Endothelial cell of umbilical vein (primary cell): ENCODE results near the gene AKAP6. TPM values are rescaled to one million over a fixed set of nuclear protein-coding genes. Genes with fewer than 3 reads are reported as not detected.

Experiments
- BruUV-seq: library from RNA; stranded (reverse); fragments of 400-500 nt; replicated peaks from 2 replicates; lab custom pipeline; 2021; lab: Mats Ljungman, UMichigan
- CTCF ChIA-PET: fragments of 300-600, 350-600 bp; sonication (Branson Sonifier 250); formaldehyde crosslinking; loops from one replicate; lab custom pipeline; 2021; ENCODE audit warnings: antibody characterized with exemption, inconsistent platforms; lab: Charles Lee
- POLR2A ChIA-PET: fragments of 300-600, 350-600 bp; sonication (Branson Sonifier 250); formaldehyde crosslinking; loops from one replicate; lab custom pipeline; 2021; ENCODE audit warnings: antibody characterized with exemption, inconsistent platforms; lab: Charles Lee
- DNase-seq: peaks from one replicate; pipeline ENCODE4 v3.0.0-alpha.2; 2011; ENCODE audit warnings: low read depth, low spot score
- FAIRE-seq: peaks from 2 replicates; lab custom pipeline; 2011; peaks lifted over from hg19 to GRCh38; lab: Jason Lieb, UNC
- H2AFZ ChIP-seq: 2 replicates; pipeline ENCODE4 v1.6.0; 2012; ENCODE audit warnings: low read depth, low read length, control low read depth, inconsistent platforms
- H3K27ac ChIP-seq: 2 replicates; pipeline ENCODE4 v1.5.1; 2011; ENCODE audit warnings: low read depth, mild to moderate bottlenecking, control low read depth, low read length, moderate library complexity; ENCODE audit not compliant: insufficient read depth
- H3K27me3 ChIP-seq, 2 experiments: 2 replicates each; pipeline versions ENCODE4 v1.6.0 to v1.6.1; 2011; ENCODE audit warnings: low read length in 2 of 2, mixed read lengths in 1 of 2; ENCODE audit not compliant: control insufficient read depth in 2 of 2, insufficient read depth in 2 of 2
- H3K36me3 ChIP-seq, 2 experiments: 2 replicates in 1 of 2; 3 replicates in 1 of 2; pipeline ENCODE4 v1.5.1; 2011; ENCODE audit warnings: low read length in 2 of 2, mild to moderate bottlenecking in 1 of 2, moderate library complexity in 1 of 2; ENCODE audit not compliant: control insufficient read depth in 2 of 2, insufficient read depth in 2 of 2; ENCODE audit errors: extremely low read depth in 1 of 2
- H3K4me1 ChIP-seq: 3 replicates; pipeline ENCODE4 v1.5.1; 2011; ENCODE audit warnings: mild to moderate bottlenecking, low read length; ENCODE audit not compliant: control insufficient read depth, insufficient read depth; ENCODE audit errors: extremely low read depth
- H3K4me2 ChIP-seq: 2 replicates; pipeline ENCODE4 v1.6.1; 2011; ENCODE audit warnings: low read length, control low read depth, mixed read lengths; ENCODE audit not compliant: insufficient read depth
- H3K4me3 ChIP-seq, 3 experiments: fragments of 200-600 bp in 1 of 3; sonication (generic), shearing (Covaris generic) in 1 of 3; replicated peaks in 1 of 3; 2 replicates each; pipeline ENCODE4 v1.5.1; 2011 to 2016; ENCODE audit warnings: control low read depth in 3 of 3, low read length in 3 of 3, mild to moderate bottlenecking in 2 of 3, inconsistent platforms in 1 of 3, low read depth in 1 of 3, moderate library complexity in 1 of 3; ENCODE audit not compliant: insufficient read depth in 1 of 3
- H3K79me2 ChIP-seq: 2 replicates; pipeline ENCODE4 v1.6.0; 2012; ENCODE audit warnings: low read length, inconsistent platforms; ENCODE audit not compliant: control insufficient read depth, insufficient read depth
- H3K9ac ChIP-seq: replicated peaks from 2 replicates; pipeline ENCODE3; 2011; ENCODE audit warnings: low read length, control low read depth; ENCODE audit not compliant: insufficient read depth; ENCODE audit errors: extremely low read depth
- H3K9me1 ChIP-seq: replicated peaks from 3 replicates; pipeline ENCODE4 v1.6.0; 2011; ENCODE audit warnings: mild to moderate bottlenecking, low read length; ENCODE audit not compliant: control insufficient read depth, insufficient read depth; ENCODE audit errors: extremely low read depth
- H3K9me3 ChIP-seq: replicated peaks from 2 replicates; pipeline ENCODE4 v1.5.1; 2012; ENCODE audit warnings: low read length, inconsistent platforms; ENCODE audit not compliant: control insufficient read depth, insufficient read depth
- H4K20me1 ChIP-seq: replicated peaks from 2 replicates; pipeline ENCODE3; 2011; ENCODE audit warnings: mild to moderate bottlenecking, low read length; ENCODE audit not compliant: control insufficient read depth, insufficient read depth; ENCODE audit errors: extremely low read depth
- CTCF ChIP-seq, 2 donors: IDR thresholded peaks; 1 replicate in 1 of 2; 2 replicates in 1 of 2; pipeline ENCODE4 v1.5.1; 2011; ENCODE audit warnings: low read length in 2 of 2, mild to moderate bottlenecking in 2 of 2, moderate library complexity in 2 of 2, control low read depth in 1 of 2, inconsistent platforms in 1 of 2, low read depth in 1 of 2; ENCODE audit not compliant: insufficient read depth in 1 of 2; ENCODE audit errors: extremely low read depth in 1 of 2
- EZH2 ChIP-seq: IDR thresholded peaks from 2 replicates; pipeline ENCODE4 v1.6.1; 2012; ENCODE audit warnings: borderline replicate concordance, low read depth, mild to moderate bottlenecking, moderate library complexity, low read length, inconsistent platforms; ENCODE audit not compliant: severe bottlenecking
- FOS ChIP-seq: IDR thresholded peaks from 2 replicates; pipeline ENCODE4 v1.6.1; 2011; ENCODE audit warnings: mild to moderate bottlenecking, low read length, moderate library complexity, borderline replicate concordance; ENCODE audit not compliant: insufficient read depth
- GATA2 ChIP-seq: IDR thresholded peaks from 2 replicates; pipeline ENCODE4 v1.7.0; 2011; ENCODE audit warnings: low read depth, mild to moderate bottlenecking, moderate library complexity, mixed read lengths, low read length; ENCODE audit not compliant: insufficient read length, insufficient read depth
- JUN ChIP-seq: IDR thresholded peaks from 2 replicates; pipeline ENCODE4 v1.6.1; 2011; ENCODE audit warnings: borderline replicate concordance, low read depth; ENCODE audit not compliant: insufficient read length, insufficient read depth
- MAX ChIP-seq: IDR thresholded peaks from 2 replicates; pipeline ENCODE4 v1.6.1; 2011; ENCODE audit not compliant: insufficient read depth, insufficient read length
- MYC ChIP-seq: IDR thresholded peaks from one replicate; pipeline ENCODE4 v1.6.1; 2011; ENCODE audit warnings: mild to moderate bottlenecking, low read depth, low read length
- POLR2A ChIP-seq: IDR thresholded peaks from 2 replicates; pipeline ENCODE4 v1.6.1; 2012; ENCODE audit warnings: low read depth, mild to moderate bottlenecking, control low read depth, low read length
- POLR2AphosphoS5 ChIP-seq: IDR thresholded peaks from 2 replicates; pipeline ENCODE4 v1.6.1; 2012; ENCODE audit warnings: low read depth, mild to moderate bottlenecking, control low read depth, low read length, moderate library complexity; ENCODE audit not compliant: insufficient read depth
- dilution Hi-C: fragments of 300-500 bp; cut with MboI; formaldehyde crosslinking; loops from one replicate; pipeline ENCODE4 v1.15.0; 2019; ENCODE audit warnings: low sequenced_read_pairs; ENCODE audit not compliant: extremely low pct_ligation_motif_present
- intact Hi-C: fragments of 100-400 bp; cut with micrococcal nuclease; formaldehyde crosslinking; loops from one replicate; pipeline ENCODE4 v1.10.0; 2022
- polyA plus RNA-seq, 4 experiments: library from polyadenylated mRNA; depleted of rRNA in 3 of 4; stranded (reverse) in 3 of 4; unstranded in 1 of 4; fragments of >200 nt; gene quantifications; 2 replicates each; pipeline versions ENCODE4 v1.2.1 to v1.2.3, GENCODE V29; 2011 to 2012; ENCODE audit warnings: missing spikeins in 1 of 4
- total RNA-seq: library from RNA; stranded (reverse); gene quantifications from 2 replicates; pipeline ENCODE4 v1.2.3, GENCODE V29; 2021

The AKAP6 gene
- total and polyA plus RNA-seq, 2 donors (not counting 3 experiments of a cell fraction or from before 2014, with no cell fraction given) = 0.03 to 0.49 TPM

- dilution Hi-C loops = no loop called here
- TF ChIP-seq POLR2A = no peak
- TF ChIP-seq POLR2AphosphoS5 = no peak
- no peak for TF ChIP-seq EZH2
- no peak for TF ChIP-seq FOS
- TF ChIP-seq MAX = no peak
- no peak for TF ChIP-seq GATA2
- TF ChIP-seq CTCF (IDR thresholded peaks at IDR 0.05; ENCODE audit: extremely low read depth in 1 of 2, insufficient read depth in 1 of 2, low read depth in 1 of 2, low read length in 2 of 2) = no peak
- no peak for TF ChIP-seq MYC
- TF ChIP-seq JUN = no peak
- H3K4me2 ChIP-seq = no peak overlapping the region
- H2AFZ ChIP-seq = no peak overlapping the region
- intact Hi-C loops = no loop called here
- H3K79me2 ChIP-seq = no peaks in the 10 kb centered on the region
- BruUV-seq = no TSS peak
- no peaks in the 10 kb centered on the region for H3K36me3 ChIP-seq
- ChIA-PET CTCF (interaction anchor here (0.8 kb wide), 1 partner anchor 1126 kb away, joined by 3 read pairs; no protein-coding TSS in a partner anchor), POLR2A (no interaction called here)
- no peaks in the 10 kb centered on the region for H4K20me1 ChIP-seq
- DNase-seq = no peak
- no peaks in the 10 kb centered on the region for H3K9me3 ChIP-seq
- H3K27ac ChIP-seq = no peak overlapping the region
- no peak overlapping the region for H3K4me3 ChIP-seq
- no peaks in the 10 kb centered on the region for H3K9me1 ChIP-seq
- H3K9ac ChIP-seq = no peak overlapping the region
- no peaks in the 10 kb centered on the region for H3K4me1 ChIP-seq
- no peaks in the 10 kb centered on the region for H3K27me3 ChIP-seq
- no peak for FAIRE-seq
These were observed 393.6 kb downstream of the AKAP6 start for GRCh38 chr14:32722631-32723183.
